IMR-90 (cell line): ENCODE data around the gene MALT1. TPM values are rescaled to one million over a fixed set of nuclear protein-coding genes. Genes with fewer than 3 reads are reported as not detected.

Source experiments
- ATAC-seq: fragments of 200-7000 bp; cut with Tn5 transposase; 2 replicates; pipeline ENCODE4 v1.9.1; 2020; ENCODE audit warnings: low read depth, mild to moderate bottlenecking, moderate library complexity
- BruUV-seq: library from RNA; stranded (reverse); fragments of 400-500 nt; replicated peaks from 2 replicates; lab custom pipeline; 2021; lab: Mats Ljungman, UMichigan
- CTCF ChIA-PET: fragments of 300-600 bp; formaldehyde crosslinking; extraction: SDS; loops from one replicate; lab custom pipeline; 2021; ENCODE audit warnings: antibody characterized with exemption; lab: Yijun Ruan, JAX
- POLR2A ChIA-PET: fragments of 300-600 bp; sonication (Branson Sonifier 250); formaldehyde crosslinking; loops from one replicate; lab custom pipeline; 2022; ENCODE audit warnings: antibody characterized with exemption; ENCODE audit not compliant: unreplicated experiment; lab: Charles Lee
- DNase-seq: peaks from one replicate; pipeline ENCODE4 v3.0.0; 2013
- H2AFZ ChIP-seq: replicated peaks from 2 replicates; pipeline ENCODE3; 2013; ENCODE audit warnings: low read length, mild to moderate bottlenecking; ENCODE audit not compliant: poor library complexity
- H2AK5ac ChIP-seq: 2 replicates; pipeline ENCODE4 v1.6.1; 2013; ENCODE audit warnings: low read depth, low read length, inconsistent platforms
- H2AK9ac ChIP-seq: replicated peaks from 2 replicates; pipeline ENCODE3; 2013; ENCODE audit warnings: mild to moderate bottlenecking, low read depth, low read length, moderate library complexity; ENCODE audit not compliant: poor library complexity
- H2BK120ac ChIP-seq: 2 replicates; pipeline ENCODE4 v1.6.1; 2013; ENCODE audit warnings: low read depth, low read length, inconsistent platforms
- H2BK15ac ChIP-seq: 3 replicates; pipeline ENCODE4 v1.6.1; 2013; ENCODE audit warnings: low read depth, low read length, inconsistent platforms
- H2BK20ac ChIP-seq: 2 replicates; pipeline ENCODE4 v1.6.1; 2013; ENCODE audit warnings: low read depth, mild to moderate bottlenecking, inconsistent platforms, low read length, moderate library complexity
- H2BK5ac ChIP-seq: 2 replicates; pipeline ENCODE4 v1.6.1; 2013; ENCODE audit warnings: mild to moderate bottlenecking, low read depth, low read length, inconsistent platforms; ENCODE audit not compliant: poor library complexity, severe bottlenecking
- H3K14ac ChIP-seq: replicated peaks from 2 replicates; pipeline ENCODE4 v1.6.1; 2013; ENCODE audit warnings: low read depth, low read length, inconsistent platforms
- H3K18ac ChIP-seq: 2 replicates; pipeline ENCODE4 v1.6.1; 2013; ENCODE audit warnings: low read depth, low read length, control low read depth
- H3K23ac ChIP-seq: 2 replicates; pipeline ENCODE4 v1.6.1; 2013; ENCODE audit warnings: low read depth, low read length, inconsistent platforms
- H3K27ac ChIP-seq: 2 replicates; pipeline ENCODE4 v1.5.1; 2013; ENCODE audit warnings: mild to moderate bottlenecking, control low read depth, low read length; ENCODE audit not compliant: insufficient read depth
- H3K27me3 ChIP-seq: 2 replicates; pipeline ENCODE4 v1.6.1; 2013; ENCODE audit warnings: low read length; ENCODE audit not compliant: control insufficient read depth, insufficient read depth
- H3K36me3 ChIP-seq: 2 replicates; pipeline ENCODE4 v1.6.1; 2013; ENCODE audit warnings: low read length, mixed read lengths; ENCODE audit not compliant: control insufficient read depth, insufficient read depth
- H3K4ac ChIP-seq: 2 replicates; pipeline ENCODE4 v1.6.1; 2013; ENCODE audit warnings: low read depth, low read length, inconsistent platforms
- H3K4me1 ChIP-seq: 2 replicates; pipeline ENCODE4 v1.6.1; 2013; ENCODE audit warnings: low read length, mixed read lengths; ENCODE audit not compliant: control insufficient read depth, insufficient read depth
- H3K4me2 ChIP-seq: 2 replicates; pipeline ENCODE4 v1.6.1; 2013; ENCODE audit warnings: low read depth, mild to moderate bottlenecking, control low read depth, low read length, moderate library complexity
- H3K4me3 ChIP-seq: 2 replicates; pipeline ENCODE4 v1.5.1; 2013; ENCODE audit warnings: low read depth, mild to moderate bottlenecking, control low read depth, low read length, moderate library complexity; ENCODE audit not compliant: insufficient read depth
- H3K56ac ChIP-seq: 2 replicates; pipeline ENCODE4 v1.6.1; 2013; ENCODE audit warnings: low read length, inconsistent platforms; ENCODE audit not compliant: insufficient read depth; ENCODE audit errors: extremely low read depth
- H3K79me1 ChIP-seq, 2 experiments: 2 replicates each; pipeline ENCODE4 v1.6.1; 2013; ENCODE audit warnings: low read length in 2 of 2, inconsistent platforms in 1 of 2, low read depth in 1 of 2
- H3K9ac ChIP-seq: 2 replicates; pipeline ENCODE4 v1.6.1; 2013; ENCODE audit warnings: low read depth, low read length, control low read depth
- H3K9me1 ChIP-seq: 2 replicates; pipeline ENCODE4 v1.6.1; 2013; ENCODE audit warnings: low read length, inconsistent platforms; ENCODE audit not compliant: insufficient read depth
- H3K9me3 ChIP-seq: 2 replicates; pipeline ENCODE4 v1.6.1; 2013; ENCODE audit warnings: low read length; ENCODE audit not compliant: control insufficient read depth, insufficient read depth
- H4K20me1 ChIP-seq: 2 replicates; pipeline ENCODE4 v1.6.1; 2013; ENCODE audit warnings: low read length, inconsistent platforms; ENCODE audit not compliant: insufficient read depth
- H4K5ac ChIP-seq: 2 replicates; pipeline ENCODE4 v1.6.1; 2013; ENCODE audit warnings: mild to moderate bottlenecking, low read depth, low read length, control low read depth
- H4K8ac ChIP-seq, 2 experiments: 2 replicates each; pipeline ENCODE4 v1.6.1; 2013; ENCODE audit warnings: low read depth in 2 of 2, low read length in 2 of 2, control low read depth in 1 of 2, inconsistent platforms in 1 of 2
- H4K91ac ChIP-seq: 2 replicates; pipeline ENCODE4 v1.6.1; 2013; ENCODE audit warnings: low read depth, low read length, inconsistent platforms; ENCODE audit not compliant: insufficient read depth
- CEBPB ChIP-seq: IDR thresholded peaks from 2 replicates; pipeline ENCODE4 v1.6.1; 2012; ENCODE audit warnings: low read depth, low read length, improper control_type of control experiment
- MAFK ChIP-seq: IDR thresholded peaks from 2 replicates; pipeline ENCODE4 v1.6.1; 2012; ENCODE audit warnings: low read depth, low read length, improper control_type of control experiment
- MAZ ChIP-seq: IDR thresholded peaks from 2 replicates; pipeline ENCODE4 v1.6.1; 2012; ENCODE audit warnings: low read depth, mild to moderate bottlenecking, low read length, improper control_type of control experiment, moderate library complexity, borderline replicate concordance
- NFE2L2 ChIP-seq: fragments of 150-350 bp; IDR thresholded peaks from 2 replicates; pipeline ENCODE4 v1.6.1; 2016; ENCODE audit warnings: low read depth, mild to moderate bottlenecking, low read length
- POLR2A ChIP-seq: IDR thresholded peaks from 2 replicates; pipeline ENCODE4 v1.6.1; 2012; ENCODE audit warnings: mild to moderate bottlenecking, low read depth, low read length
- RCOR1 ChIP-seq: IDR thresholded peaks from 2 replicates; pipeline ENCODE4 v1.6.1; 2012; ENCODE audit warnings: mild to moderate bottlenecking, low read length, improper control_type of control experiment; ENCODE audit not compliant: insufficient replicate concordance
- RFX5 ChIP-seq: IDR thresholded peaks from 2 replicates; pipeline ENCODE4 v1.8.0; 2012; ENCODE audit warnings: low read depth, mild to moderate bottlenecking, low read length, moderate library complexity
- WGBS, 2 experiments: methylation state at CpG; one replicate each; pipeline versions ENCODE4 v1.1.5 to v1.1.7; 2013; ENCODE audit warnings: missing lambda C conversion rate in 2 of 2; ENCODE audit not compliant: insufficient read length in 1 of 2; ENCODE audit errors: extremely low coverage in 2 of 2; 5-methylcytosine and 5-hydroxymethylcytosine counted together
- dilution Hi-C: fragments of 300-500 bp; cut with HindIII; formaldehyde crosslinking; loops from one replicate; pipeline ENCODE4 v1.14.3; 2018; ENCODE audit warnings: low sequenced_read_pairs; ENCODE audit not compliant: unreplicated experiment
- in situ Hi-C: fragments of 300-500 bp; cut with MboI; formaldehyde crosslinking; loops from 3 replicates; pipeline ENCODE4 v1.14.3; 2019; ENCODE audit warnings: low sequenced_read_pairs, inconsistent platforms, mixed read lengths
- intact Hi-C: fragments of 100-400 bp; cut with micrococcal nuclease; formaldehyde crosslinking; loops from 2 replicates; pipeline ENCODE4 v1.10.0; 2022
- polyA plus RNA-seq, 3 experiments: library from polyadenylated mRNA; depleted of rRNA; stranded (reverse); fragments of >200 nt; gene quantifications; 2 replicates each; pipeline ENCODE4 v1.2.3, GENCODE V29; 2012; ENCODE audit warnings: low replicate concordance in 1 of 3
- total RNA-seq: library from RNA; depleted of rRNA; stranded (reverse); fragments of >200 nt; gene quantifications from 2 replicates; pipeline ENCODE4 v1.2.3, GENCODE V29; 2012
- TF ChIP-seq, protein P1 (sequence below): fragments of 150-350 bp; IDR thresholded peaks from 2 replicates; pipeline ENCODE4 v1.6.1; 2016; ENCODE audit warnings: low read depth, mild to moderate bottlenecking, low read length, moderate library complexity, borderline replicate concordance
- TF ChIP-seq, protein P2 (sequence below): fragments of 150-350 bp; IDR thresholded peaks from 2 replicates; pipeline ENCODE4 v1.6.1; 2017; ENCODE audit warnings: mild to moderate bottlenecking, antibody characterized with exemption, low read length, low read depth

MALT1 gene
- total and polyA plus RNA-seq, 2 of the 4 experiments (the other 2 are of a cell fraction): 8.3 to 25.3 TPM

- Histone ChIP-seq H4K5ac (no peak overlapping the region), H3K4me2 (no peak overlapping the region), H3K23ac (no peak overlapping the region), H3K79me1 (peaks cover 0 to 2% of the 10 kb centered on the region in 2 experiments; a peak in 1 of 4 replicates), H4K8ac (no peak overlapping the region), H2BK120ac (no peak overlapping the region), H3K56ac (no peak overlapping the region), H3K36me3 (peaks cover 10% of the 10 kb centered on the region), H2AK5ac (no peak overlapping the region), H3K4me1 (no peaks in the 10 kb centered on the region), H3K14ac (no peak overlapping the region), H4K91ac (no peak overlapping the region), H3K18ac (no peak overlapping the region), H3K9me3 (no peaks in the 10 kb centered on the region), H2AFZ (no peak overlapping the region), H3K9me1 (0 out of 2 replicates have a peak, but pooled peaks cover 3% of the 10 kb centered on the region), H3K9ac (no peak overlapping the region), H3K27ac (no peak overlapping the region), H3K4ac (no peak overlapping the region), H2AK9ac (no peak overlapping the region), H3K4me3 (no peak overlapping the region), H2BK5ac (no peak overlapping the region), H2BK15ac (no peak overlapping the region), H4K20me1 (no peaks in the 10 kb centered on the region), H3K27me3 (no peaks in the 10 kb centered on the region), H2BK20ac (no peak overlapping the region)
- ChIA-PET CTCF (no interaction called here), POLR2A (no interaction called here)
- ATAC-seq (no peak), DNase-seq (no peak)
- dilution Hi-C loops (no loop called here), in situ Hi-C loops (loop anchor here (10.0 kb wide), 1 partner anchor 206 kb away; no protein-coding TSS in a partner anchor), intact Hi-C loops (no loop called here)
- WGBS, 2 experiments: no CpG with 5 or more reads among the region's 2 CpGs
- BruUV-seq: no TSS peak
- TF ChIP-seq MAFK (no peak), RFX5 (no peak), RCOR1 (no peak), CEBPB (no peak), MAZ (no peak), POLR2A (no peak), NFE2L2 (no peak)
- TF ChIP-seq, protein P1, sequence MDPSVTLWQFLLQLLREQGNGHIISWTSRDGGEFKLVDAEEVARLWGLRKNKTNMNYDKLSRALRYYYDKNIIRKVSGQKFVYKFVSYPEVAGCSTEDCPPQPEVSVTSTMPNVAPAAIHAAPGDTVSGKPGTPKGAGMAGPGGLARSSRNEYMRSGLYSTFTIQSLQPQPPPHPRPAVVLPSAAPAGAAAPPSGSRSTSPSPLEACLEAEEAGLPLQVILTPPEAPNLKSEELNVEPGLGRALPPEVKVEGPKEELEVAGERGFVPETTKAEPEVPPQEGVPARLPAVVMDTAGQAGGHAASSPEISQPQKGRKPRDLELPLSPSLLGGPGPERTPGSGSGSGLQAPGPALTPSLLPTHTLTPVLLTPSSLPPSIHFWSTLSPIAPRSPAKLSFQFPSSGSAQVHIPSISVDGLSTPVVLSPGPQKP: no peak
- TF ChIP-seq, protein P2, sequence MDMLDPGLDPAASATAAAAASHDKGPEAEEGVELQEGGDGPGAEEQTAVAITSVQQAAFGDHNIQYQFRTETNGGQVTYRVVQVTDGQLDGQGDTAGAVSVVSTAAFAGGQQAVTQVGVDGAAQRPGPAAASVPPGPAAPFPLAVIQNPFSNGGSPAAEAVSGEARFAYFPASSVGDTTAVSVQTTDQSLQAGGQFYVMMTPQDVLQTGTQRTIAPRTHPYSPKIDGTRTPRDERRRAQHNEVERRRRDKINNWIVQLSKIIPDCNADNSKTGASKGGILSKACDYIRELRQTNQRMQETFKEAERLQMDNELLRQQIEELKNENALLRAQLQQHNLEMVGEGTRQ: no peak
These were observed 59.4 kb downstream of the MALT1 start for GRCh38 chr18:58730618-58731017.
